Thyroid gland (tissue), 4 donors: ENCODE measurements around the gene WASF2.

Experiments
- POLR2A ChIP-seq, 2 donors: fragments of 450-650 bp; IDR thresholded peaks; one replicate each; pipeline ENCODE4 v1.6.1; 2017; ENCODE audit warnings: antibody characterized with exemption in 2 of 2, mild to moderate bottlenecking in 2 of 2, moderate library complexity in 1 of 2
- TF ChIP-seq, protein P1 (sequence below), 6 experiments: fragments of 200-600 bp in 3 of 6; fragments of 450-650 bp in 3 of 6; sonication (generic) in 3 of 6; IDR thresholded peaks; one replicate each; pipeline ENCODE4 v1.5.1; 2016 to 2019; ENCODE audit warnings: antibody characterized with exemption in 6 of 6, mild to moderate bottlenecking in 2 of 6, inconsistent platforms in 1 of 6, moderate library complexity in 1 of 6

DNA sequence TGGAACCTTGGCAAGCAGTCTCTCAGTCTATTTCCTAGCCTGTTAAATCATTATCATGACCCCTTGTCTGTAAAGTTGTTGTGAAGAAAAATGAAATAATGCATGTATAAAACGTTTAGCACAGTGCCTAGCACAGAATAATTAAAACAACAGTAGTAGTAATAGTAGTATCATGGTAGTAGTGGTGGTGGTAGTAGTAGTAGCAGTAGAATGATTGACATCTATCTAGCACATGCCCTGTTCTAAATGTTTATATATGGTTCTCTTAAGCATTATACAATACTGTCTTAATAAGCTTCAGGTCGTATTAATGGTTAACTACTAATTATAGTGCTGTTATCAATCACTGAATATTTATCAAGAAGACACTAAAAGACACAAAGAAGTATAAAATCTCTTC lies 50.8 kb downstream of the WASF2 start:
- TF ChIP-seq, protein P1, sequence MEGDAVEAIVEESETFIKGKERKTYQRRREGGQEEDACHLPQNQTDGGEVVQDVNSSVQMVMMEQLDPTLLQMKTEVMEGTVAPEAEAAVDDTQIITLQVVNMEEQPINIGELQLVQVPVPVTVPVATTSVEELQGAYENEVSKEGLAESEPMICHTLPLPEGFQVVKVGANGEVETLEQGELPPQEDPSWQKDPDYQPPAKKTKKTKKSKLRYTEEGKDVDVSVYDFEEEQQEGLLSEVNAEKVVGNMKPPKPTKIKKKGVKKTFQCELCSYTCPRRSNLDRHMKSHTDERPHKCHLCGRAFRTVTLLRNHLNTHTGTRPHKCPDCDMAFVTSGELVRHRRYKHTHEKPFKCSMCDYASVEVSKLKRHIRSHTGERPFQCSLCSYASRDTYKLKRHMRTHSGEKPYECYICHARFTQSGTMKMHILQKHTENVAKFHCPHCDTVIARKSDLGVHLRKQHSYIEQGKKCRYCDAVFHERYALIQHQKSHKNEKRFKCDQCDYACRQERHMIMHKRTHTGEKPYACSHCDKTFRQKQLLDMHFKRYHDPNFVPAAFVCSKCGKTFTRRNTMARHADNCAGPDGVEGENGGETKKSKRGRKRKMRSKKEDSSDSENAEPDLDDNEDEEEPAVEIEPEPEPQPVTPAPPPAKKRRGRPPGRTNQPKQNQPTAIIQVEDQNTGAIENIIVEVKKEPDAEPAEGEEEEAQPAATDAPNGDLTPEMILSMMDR (IDR thresholded peaks at IDR 0.05) = no peak
- no peak for TF ChIP-seq POLR2A (IDR thresholded peaks at IDR 0.05)
